Stimulated activated CD8-positive, alpha-beta memory T cell treated with anti-CD3 and anti-CD28 coated beads, Interleukin-15, amount 100 ng/mL, for 24 hours (primary cell): ENCODE measurements around the gene CEMIP.

ENCODE experiments used
- DNase-seq: peaks from one replicate; pipeline ENCODE4 v3.0.0-alpha.2; 2020; ENCODE audit warnings: low read depth

CEMIP gene

DNA sequence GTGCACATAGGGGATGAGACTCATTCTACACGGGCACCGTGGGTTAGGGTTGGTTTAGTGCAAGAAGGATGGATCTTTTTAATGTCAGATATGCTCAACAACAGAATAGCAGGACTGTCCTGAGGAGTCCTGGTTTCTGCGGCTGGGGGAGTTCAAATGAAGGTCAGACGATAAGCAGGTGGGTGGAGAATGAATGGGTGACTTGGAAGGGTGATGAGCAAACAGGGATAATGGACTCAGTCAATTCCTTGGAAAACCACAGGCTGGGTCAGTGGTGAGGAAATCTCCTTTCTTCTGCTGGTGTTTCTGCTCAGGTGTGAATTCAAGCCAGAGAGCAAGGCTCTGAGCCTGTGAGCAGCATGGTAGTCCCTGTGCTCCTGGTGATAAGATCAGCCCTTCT, 150.5 kb downstream of the CEMIP start:
- DNase-seq, result no peak

DNA sequence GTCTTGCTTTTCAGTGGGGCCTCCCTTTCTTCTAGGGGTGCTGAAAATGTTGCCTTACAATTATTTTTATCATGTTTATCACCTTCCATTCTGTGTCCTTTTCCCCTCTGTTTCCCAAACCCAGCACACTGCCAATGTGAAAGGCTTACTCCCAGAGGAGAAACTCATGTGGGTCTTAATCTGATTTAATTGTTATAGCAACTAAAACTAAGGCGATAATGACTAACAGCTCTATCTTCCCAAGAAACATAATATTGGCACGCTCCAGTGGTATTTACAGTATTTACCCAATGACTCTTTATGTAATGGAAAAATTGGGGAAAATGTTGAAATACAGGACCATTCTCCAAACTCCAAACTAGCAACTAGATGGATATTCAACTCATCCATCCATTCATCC, 152.0 kb downstream of the CEMIP start:
- no peak for DNase-seq

DNA sequence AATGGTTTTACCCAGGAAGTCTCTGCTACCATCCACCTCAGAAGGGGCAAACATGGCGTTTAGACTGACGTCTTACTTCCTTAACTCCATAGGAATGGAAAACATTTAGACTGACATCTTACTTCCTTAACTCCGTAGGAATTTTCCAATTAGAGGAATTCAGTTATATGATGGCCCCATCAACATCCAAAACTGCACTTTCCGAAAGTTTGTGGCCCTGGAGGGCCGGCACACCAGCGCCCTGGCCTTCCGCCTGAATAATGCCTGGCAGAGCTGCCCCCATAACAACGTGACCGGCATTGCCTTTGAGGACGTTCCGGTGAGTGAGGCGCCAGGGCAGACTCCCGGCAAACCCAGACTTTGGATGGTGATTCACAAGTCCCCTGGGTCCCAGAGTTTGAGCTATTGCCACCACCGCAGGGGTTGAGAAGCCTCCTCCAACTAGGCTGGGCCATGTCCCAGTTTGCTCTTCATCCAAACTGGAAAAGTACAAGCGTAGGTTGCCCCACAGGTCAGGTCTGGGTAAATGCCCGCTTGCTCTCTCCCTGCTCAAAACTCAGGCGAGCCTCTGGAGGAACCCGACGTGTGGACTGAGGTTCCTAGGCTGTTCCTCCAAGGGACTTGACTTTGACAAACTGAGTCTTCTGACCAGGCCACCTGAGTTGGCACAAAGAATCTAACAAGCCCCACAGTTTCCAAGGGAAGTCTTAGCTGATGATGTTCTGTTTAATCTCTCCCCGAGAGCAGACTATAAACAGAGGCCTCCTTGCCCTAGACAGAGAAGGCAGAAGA, 152.7 kb downstream of the CEMIP start:
- DNase-seq, result no peak

DNA sequence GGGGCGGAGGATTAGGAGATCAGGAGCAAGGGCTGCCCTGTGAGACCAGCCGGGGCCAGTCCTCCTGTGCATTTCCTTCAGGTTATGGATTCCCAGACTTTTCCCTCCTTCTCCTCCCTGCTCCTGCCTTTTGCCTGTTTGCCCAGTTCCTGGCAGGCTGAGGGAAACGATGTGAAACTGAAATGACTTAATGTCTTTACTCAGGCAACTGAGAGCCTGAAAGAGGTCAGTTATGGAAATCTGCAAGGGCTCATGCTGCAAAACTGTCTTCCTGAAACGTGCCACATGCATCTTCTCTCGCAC, 153.3 kb downstream of the CEMIP start:
- DNase-seq, result no peak

DNA sequence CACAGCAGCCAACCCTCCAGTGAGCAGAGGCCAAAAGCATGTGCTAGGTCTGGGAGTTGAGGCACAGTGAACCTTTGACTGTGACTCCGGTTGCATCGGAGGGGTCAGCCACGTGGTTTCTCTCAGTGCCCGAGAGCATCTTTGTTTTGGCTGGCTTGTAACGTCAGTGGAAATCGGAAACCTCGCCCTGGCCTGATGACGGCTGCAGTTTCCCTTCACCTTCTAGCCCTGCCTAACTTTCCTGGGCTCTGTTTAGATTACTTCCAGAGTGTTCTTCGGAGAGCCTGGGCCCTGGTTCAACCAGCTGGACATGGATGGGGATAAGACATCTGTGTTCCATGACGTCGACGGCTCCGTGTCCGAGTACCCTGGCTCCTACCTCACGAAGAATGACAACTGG, 153.8 kb downstream of the CEMIP start:
- no peak for DNase-seq

DNA sequence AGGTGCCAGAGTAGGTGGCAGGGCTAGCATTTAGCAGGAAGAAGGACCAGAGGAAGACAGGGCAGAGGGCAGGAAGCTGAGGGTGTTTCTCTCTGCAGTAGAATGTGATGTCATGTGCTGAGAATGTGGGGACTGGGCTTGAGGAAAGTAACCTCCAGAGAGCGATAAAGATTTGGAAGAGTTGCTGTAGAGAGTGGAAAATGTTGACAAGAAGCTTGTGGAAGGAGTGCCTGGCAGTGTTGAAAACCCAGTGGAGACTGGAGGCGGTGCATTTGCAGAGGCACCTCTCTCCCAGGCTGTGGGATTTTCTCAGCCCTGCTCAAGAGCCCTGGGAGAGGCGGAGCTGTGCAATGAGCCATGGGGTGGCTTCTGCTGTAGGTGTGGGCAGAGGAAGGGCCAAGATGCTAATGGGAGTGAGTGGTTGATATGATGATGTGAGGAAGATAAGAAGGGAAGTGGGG, 155.6 kb downstream of the CEMIP start:
- DNase-seq, result no peak

DNA sequence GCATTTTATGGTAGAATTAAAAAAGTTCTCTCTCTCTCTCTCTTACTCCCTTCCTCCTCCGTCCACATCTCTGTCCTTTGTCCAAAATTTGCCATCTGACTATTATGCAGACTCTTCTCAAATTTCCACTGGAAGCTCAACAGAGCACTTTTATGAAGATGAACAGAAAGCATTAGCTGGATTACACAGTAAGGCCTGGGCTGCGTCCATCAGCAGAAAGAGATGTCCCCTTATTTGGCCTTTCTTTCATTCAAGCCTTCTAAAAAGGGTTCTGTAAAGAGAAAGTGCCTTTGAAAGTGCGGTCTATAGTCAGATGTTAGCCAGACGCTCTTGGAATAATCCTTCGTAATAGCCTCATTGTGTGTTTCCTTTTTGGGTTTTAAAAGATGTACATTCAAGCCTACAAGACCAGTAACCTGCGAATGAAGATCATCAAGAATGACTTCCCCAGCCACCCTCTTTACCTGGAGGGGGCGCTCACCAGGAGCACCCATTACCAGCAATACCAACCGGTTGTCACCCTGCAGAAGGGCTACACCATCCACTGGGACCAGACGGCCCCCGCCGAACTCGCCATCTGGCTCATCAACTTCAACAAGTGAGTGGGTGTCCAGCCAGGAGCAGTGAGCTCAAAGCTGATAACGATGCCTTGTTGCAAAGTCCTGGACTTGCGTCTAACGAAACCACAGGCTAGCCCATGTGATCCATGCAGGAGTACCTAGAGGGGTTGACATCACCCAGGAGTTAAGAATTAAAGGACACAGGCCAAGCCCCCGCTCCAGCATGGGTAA, 157.3 kb downstream of the CEMIP start:
- no peak for DNase-seq

DNA sequence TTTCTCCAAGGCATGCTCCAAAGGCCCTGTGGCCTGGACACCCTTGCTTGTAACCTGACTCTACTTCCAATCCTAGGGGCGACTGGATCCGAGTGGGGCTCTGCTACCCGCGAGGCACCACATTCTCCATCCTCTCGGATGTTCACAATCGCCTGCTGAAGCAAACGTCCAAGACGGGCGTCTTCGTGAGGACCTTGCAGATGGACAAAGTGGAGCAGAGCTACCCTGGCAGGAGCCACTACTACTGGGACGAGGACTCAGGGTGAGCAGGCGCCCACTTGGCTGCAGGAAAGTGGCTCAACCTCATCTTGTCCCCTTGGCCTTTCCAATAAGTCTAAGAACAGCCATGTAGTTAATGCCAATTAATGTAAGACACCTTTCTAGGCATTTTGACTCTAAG, 158.5 kb downstream of the CEMIP start:
- DNase-seq, result no peak

DNA sequence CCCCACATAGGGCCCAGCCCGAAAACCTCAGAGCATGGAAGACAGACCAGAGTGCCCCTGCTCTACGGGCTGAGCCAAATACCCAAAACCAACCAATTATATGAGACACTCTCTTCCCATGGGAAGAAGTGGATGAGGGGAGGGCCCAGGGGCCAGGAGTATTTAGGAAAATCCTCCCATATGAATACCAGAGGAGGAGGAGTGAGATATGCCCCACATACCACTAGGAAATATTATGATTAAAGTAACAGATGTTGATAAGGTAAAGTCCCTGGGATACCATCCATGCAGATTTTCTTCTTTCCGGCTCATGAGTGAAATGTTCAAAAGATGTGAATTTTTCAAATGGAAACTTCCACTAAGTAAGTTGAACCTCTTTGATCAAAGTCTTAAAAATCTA, 160.0 kb downstream of the CEMIP start:
- DNase-seq, result no peak

DNA sequence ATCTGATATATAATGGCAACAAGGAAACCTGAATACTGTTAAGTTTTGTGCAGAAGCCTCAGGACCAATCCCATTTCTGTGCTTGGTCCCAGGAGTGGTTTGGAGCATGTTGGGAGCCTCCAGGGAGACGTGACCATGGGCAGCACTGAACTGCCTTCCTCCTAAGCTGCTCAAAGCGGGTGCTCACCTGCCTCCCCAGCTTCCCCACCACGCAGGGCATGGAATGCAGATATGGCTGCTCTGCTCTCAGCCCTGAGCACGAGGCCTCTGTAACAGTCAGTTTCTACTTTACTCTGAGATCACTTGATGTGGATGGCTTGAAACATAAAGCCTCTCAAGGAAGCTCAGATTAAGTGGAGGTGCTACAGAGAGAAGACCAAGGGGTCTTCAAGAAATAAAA, 161.2 kb downstream of the CEMIP start:
- no peak for DNase-seq

DNA sequence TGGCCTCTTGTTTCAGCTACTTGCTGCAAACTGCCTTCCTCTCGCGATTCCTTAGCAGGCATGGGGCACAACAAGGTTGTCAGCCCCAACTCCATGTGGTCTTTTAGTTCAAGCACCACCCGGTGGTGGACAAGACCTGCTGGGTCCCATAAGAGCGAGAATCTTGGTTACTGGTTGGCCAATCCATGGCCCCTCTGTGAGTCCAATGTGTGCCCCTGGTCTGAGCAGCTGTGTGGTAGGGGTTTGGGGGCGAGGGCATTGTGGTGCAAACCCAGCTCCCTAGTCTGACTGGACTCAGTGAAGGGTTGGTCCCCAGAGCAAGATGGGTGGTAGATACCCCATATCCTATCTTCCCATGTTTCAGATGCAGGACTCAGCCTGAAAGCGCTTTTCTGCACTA, 161.7 kb downstream of the CEMIP start:
- no peak for DNase-seq

DNA sequence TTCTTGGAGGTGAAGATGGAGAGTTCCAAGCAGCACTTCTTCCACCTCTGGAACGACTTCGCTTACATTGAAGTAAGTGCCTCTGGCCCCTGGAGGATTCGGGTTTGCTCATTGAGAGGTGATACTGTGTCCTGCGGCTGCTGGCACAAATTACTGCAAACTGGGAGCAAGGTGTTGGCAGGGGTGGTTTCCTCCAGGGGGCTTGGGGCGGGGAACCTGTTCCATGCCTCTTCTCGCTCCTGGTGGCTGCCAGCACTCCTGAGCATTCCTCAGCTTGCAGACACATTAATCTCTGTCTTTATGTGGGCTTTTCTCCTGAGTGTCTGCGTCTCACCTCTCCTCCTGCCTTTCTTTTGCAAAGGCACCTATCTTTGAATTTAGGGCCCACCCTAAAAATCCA, 163.1 kb downstream of the CEMIP start:
- DNase-seq, result no peak

DNA sequence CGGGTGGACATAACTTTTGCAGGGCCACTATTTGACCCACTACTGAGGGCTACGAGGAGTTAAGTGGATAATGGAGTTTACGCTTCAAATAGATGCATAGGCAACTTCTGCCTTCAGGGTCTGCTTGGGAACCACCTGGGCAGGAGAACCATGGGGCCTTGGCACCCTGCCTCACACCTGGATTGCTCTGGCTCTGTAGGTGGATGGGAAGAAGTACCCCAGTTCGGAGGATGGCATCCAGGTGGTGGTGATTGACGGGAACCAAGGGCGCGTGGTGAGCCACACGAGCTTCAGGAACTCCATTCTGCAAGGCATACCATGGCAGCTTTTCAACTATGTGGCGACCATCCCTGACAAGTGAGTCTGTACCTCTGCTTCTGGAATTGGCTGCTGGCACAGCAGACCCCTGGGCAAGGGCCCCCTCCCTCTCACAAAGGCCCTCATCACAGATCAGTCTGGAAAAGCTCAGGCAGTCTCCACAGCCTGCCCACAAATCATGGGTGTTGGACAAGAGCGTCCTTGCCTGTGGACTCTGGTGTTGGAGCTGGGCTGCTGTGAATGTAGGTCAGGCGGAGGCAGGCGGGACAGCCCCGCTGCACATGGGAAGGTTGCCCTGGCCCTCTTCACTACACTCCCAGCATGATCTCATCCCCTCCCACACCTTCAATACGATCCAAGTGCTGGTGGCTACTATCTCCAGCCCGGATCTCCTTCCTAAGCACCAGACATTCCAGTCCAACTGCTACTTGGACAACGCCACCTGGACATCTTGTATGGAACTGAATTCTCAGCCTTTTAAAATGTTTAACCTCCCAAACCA, 163.8 kb downstream of the CEMIP start:
- no peak for DNase-seq

DNA sequence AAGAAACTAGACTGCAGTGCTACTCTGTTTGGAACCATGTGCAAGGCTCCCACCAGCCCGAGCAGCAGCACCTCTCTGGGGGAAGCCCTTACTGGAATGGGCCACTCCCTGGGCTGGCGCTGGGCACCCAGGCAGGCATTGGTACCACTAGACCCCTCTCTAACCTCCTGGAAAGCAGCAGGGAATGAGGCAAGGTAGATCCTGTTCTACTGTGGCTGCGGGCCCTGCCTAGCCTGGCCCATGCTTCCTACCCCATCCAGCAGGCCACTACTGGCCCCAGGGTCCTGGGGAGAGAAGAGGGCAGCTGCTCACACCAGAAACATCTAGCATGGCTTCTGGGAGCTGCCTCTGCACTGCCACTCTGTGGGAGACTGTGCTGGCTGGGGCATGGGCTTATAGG, 165.6 kb downstream of the CEMIP start:
- DNase-seq, result no peak

DNA sequence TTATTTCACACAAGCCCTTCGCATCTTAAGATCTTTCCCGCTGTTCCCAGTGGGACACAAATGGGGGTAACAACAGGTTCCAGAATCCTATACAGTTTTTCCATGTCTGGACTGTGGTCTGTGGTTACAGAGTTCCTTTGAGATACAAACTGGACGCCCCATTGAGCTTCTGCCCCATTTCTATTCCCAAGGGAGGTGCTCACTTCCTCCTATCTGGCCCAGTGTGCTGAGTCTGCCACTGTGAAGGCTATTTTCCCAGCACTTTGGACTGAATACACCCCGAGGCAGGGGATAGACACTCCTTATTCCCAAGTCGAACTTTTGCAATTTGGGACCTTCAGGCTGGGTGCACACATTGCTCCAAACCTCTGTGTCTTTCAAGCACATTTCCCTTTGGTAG, 166.4 kb downstream of the CEMIP start:
- DNase-seq, result no peak

DNA sequence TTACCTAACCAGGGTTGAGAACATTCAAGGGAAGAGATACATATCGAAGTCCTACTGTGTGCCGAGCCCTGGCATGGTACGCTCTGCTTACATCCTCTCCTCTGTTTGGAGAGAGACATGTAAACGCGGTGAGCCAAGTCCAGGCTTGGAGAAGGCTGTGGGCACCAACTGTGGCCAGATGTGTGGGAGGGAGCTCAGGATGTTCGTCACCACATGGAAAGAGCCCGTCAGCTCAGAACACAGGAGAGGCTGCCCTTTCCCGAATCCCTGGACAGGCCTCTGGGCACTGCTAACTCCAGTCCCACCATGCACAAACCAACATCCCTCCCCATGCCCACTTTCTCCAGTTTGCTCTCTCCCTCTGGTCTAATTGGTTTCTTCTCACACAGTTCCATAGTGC, 167.4 kb downstream of the CEMIP start:
- DNase-seq, result no peak

DNA sequence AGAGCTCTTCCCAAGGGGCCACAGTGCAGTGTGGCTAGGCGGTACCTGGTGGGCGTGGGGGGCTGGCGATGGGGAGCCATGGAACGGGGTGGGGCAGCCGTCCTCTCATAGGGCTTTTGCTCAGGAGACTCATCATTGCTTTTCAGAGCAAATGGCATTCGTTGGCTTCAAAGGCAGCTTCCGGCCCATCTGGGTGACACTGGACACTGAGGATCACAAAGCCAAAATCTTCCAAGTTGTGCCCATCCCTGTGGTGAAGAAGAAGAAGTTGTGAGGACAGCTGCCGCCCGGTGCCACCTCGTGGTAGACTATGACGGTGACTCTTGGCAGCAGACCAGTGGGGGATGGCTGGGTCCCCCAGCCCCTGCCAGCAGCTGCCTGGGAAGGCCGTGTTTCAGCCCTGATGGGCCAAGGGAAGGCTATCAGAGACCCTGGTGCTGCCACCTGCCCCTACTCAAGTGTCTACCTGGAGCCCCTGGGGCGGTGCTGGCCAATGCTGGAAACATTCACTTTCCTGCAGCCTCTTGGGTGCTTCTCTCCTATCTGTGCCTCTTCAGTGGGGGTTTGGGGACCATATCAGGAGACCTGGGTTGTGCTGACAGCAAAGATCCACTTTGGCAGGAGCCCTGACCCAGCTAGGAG, 169.6 kb downstream of the CEMIP start:
- DNase-seq, result no peak

DNA sequence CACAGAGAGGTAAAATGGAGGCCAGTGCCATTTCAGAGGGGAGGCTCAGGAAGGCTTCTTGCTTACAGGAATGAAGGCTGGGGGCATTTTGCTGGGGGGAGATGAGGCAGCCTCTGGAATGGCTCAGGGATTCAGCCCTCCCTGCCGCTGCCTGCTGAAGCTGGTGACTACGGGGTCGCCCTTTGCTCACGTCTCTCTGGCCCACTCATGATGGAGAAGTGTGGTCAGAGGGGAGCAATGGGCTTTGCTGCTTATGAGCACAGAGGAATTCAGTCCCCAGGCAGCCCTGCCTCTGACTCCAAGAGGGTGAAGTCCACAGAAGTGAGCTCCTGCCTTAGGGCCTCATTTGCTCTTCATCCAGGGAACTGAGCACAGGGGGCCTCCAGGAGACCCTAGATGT, 170.6 kb downstream of the CEMIP start:
- no peak for DNase-seq

DNA sequence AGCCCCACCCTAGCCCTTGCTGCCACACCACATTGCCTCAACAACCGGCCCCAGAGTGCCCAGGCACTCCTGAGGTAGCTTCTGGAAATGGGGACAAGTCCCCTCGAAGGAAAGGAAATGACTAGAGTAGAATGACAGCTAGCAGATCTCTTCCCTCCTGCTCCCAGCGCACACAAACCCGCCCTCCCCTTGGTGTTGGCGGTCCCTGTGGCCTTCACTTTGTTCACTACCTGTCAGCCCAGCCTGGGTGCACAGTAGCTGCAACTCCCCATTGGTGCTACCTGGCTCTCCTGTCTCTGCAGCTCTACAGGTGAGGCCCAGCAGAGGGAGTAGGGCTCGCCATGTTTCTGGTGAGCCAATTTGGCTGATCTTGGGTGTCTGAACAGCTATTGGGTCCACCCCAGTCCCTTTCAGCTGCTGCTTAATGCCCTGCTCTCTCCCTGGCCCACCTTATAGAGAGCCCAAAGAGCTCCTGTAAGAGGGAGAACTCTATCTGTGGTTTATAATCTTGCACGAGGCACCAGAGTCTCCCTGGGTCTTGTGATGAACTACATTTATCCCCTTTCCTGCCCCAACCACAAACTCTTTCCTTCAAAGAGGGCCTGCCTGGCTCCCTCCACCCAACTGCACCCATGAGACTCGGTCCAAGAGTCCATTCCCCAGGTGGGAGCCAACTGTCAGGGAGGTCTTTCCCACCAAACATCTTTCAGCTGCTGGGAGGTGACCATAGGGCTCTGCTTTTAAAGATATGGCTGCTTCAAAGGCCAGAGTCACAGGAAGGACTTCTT, 171.3 kb downstream of the CEMIP start:
- no peak for DNase-seq

DNA sequence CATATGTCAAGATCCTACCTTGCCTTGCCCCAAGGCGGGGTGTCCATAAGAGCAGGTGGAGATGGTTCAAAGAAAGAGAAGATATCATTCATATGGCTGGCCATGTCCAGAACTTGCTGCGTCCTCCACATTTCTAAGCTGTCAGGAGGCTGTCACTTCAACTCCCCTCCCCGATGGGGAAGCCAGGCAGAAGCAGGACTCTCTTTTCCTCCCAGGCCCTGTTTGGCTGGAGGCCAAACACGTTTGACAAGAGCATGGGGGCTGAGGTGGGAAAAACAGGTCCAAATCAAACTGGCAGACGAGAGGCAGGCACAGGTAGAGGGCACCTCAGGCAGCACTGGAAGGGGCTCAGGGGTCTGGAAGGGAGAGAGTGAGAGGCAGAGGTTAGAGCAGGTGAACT, 172.8 kb downstream of the CEMIP start:
- no peak for DNase-seq
